IMR-90 (cell line): Measurements from ENCODE around the gene CCNB2. TPM values are rescaled to one million over a fixed set of nuclear protein-coding genes. Genes with fewer than 3 reads are reported as not detected.

Source experiments
- ATAC-seq: fragments of 200-7000 bp; cut with Tn5 transposase; 2 replicates; pipeline ENCODE4 v1.9.1; 2020; ENCODE audit warnings: low read depth, mild to moderate bottlenecking, moderate library complexity
- BruUV-seq: library from RNA; stranded (reverse); fragments of 400-500 nt; replicated peaks from 2 replicates; lab custom pipeline; 2021; lab: Mats Ljungman, UMichigan
- CTCF ChIA-PET: fragments of 300-600 bp; formaldehyde crosslinking; extraction: SDS; loops from one replicate; lab custom pipeline; 2021; ENCODE audit warnings: antibody characterized with exemption; lab: Yijun Ruan, JAX
- POLR2A ChIA-PET: fragments of 300-600 bp; sonication (Branson Sonifier 250); formaldehyde crosslinking; loops from one replicate; lab custom pipeline; 2022; ENCODE audit warnings: antibody characterized with exemption; ENCODE audit not compliant: unreplicated experiment; lab: Charles Lee
- DNase-seq: peaks from one replicate; pipeline ENCODE4 v3.0.0; 2013
- H2AFZ ChIP-seq: replicated peaks from 2 replicates; pipeline ENCODE3; 2013; ENCODE audit warnings: low read length, mild to moderate bottlenecking; ENCODE audit not compliant: poor library complexity
- H2AK5ac ChIP-seq: 2 replicates; pipeline ENCODE4 v1.6.1; 2013; ENCODE audit warnings: low read depth, low read length, inconsistent platforms
- H2AK9ac ChIP-seq: replicated peaks from 2 replicates; pipeline ENCODE3; 2013; ENCODE audit warnings: mild to moderate bottlenecking, low read depth, low read length, moderate library complexity; ENCODE audit not compliant: poor library complexity
- H2BK120ac ChIP-seq: 2 replicates; pipeline ENCODE4 v1.6.1; 2013; ENCODE audit warnings: low read depth, low read length, inconsistent platforms
- H2BK15ac ChIP-seq: 3 replicates; pipeline ENCODE4 v1.6.1; 2013; ENCODE audit warnings: low read depth, low read length, inconsistent platforms
- H2BK20ac ChIP-seq: 2 replicates; pipeline ENCODE4 v1.6.1; 2013; ENCODE audit warnings: low read depth, mild to moderate bottlenecking, inconsistent platforms, low read length, moderate library complexity
- H2BK5ac ChIP-seq: 2 replicates; pipeline ENCODE4 v1.6.1; 2013; ENCODE audit warnings: mild to moderate bottlenecking, low read depth, low read length, inconsistent platforms; ENCODE audit not compliant: poor library complexity, severe bottlenecking
- H3K14ac ChIP-seq: replicated peaks from 2 replicates; pipeline ENCODE4 v1.6.1; 2013; ENCODE audit warnings: low read depth, low read length, inconsistent platforms
- H3K18ac ChIP-seq: 2 replicates; pipeline ENCODE4 v1.6.1; 2013; ENCODE audit warnings: low read depth, low read length, control low read depth
- H3K23ac ChIP-seq: 2 replicates; pipeline ENCODE4 v1.6.1; 2013; ENCODE audit warnings: low read depth, low read length, inconsistent platforms
- H3K27ac ChIP-seq: 2 replicates; pipeline ENCODE4 v1.5.1; 2013; ENCODE audit warnings: mild to moderate bottlenecking, control low read depth, low read length; ENCODE audit not compliant: insufficient read depth
- H3K27me3 ChIP-seq: 2 replicates; pipeline ENCODE4 v1.6.1; 2013; ENCODE audit warnings: low read length; ENCODE audit not compliant: control insufficient read depth, insufficient read depth
- H3K36me3 ChIP-seq: 2 replicates; pipeline ENCODE4 v1.6.1; 2013; ENCODE audit warnings: low read length, mixed read lengths; ENCODE audit not compliant: control insufficient read depth, insufficient read depth
- H3K4ac ChIP-seq: 2 replicates; pipeline ENCODE4 v1.6.1; 2013; ENCODE audit warnings: low read depth, low read length, inconsistent platforms
- H3K4me1 ChIP-seq: 2 replicates; pipeline ENCODE4 v1.6.1; 2013; ENCODE audit warnings: low read length, mixed read lengths; ENCODE audit not compliant: control insufficient read depth, insufficient read depth
- H3K4me2 ChIP-seq: 2 replicates; pipeline ENCODE4 v1.6.1; 2013; ENCODE audit warnings: low read depth, mild to moderate bottlenecking, control low read depth, low read length, moderate library complexity
- H3K4me3 ChIP-seq: 2 replicates; pipeline ENCODE4 v1.5.1; 2013; ENCODE audit warnings: low read depth, mild to moderate bottlenecking, control low read depth, low read length, moderate library complexity; ENCODE audit not compliant: insufficient read depth
- H3K56ac ChIP-seq: 2 replicates; pipeline ENCODE4 v1.6.1; 2013; ENCODE audit warnings: low read length, inconsistent platforms; ENCODE audit not compliant: insufficient read depth; ENCODE audit errors: extremely low read depth
- H3K79me1 ChIP-seq, 2 experiments: 2 replicates each; pipeline ENCODE4 v1.6.1; 2013; ENCODE audit warnings: low read length in 2 of 2, inconsistent platforms in 1 of 2, low read depth in 1 of 2
- H3K9ac ChIP-seq: 2 replicates; pipeline ENCODE4 v1.6.1; 2013; ENCODE audit warnings: low read depth, low read length, control low read depth
- H3K9me1 ChIP-seq: 2 replicates; pipeline ENCODE4 v1.6.1; 2013; ENCODE audit warnings: low read length, inconsistent platforms; ENCODE audit not compliant: insufficient read depth
- H3K9me3 ChIP-seq: 2 replicates; pipeline ENCODE4 v1.6.1; 2013; ENCODE audit warnings: low read length; ENCODE audit not compliant: control insufficient read depth, insufficient read depth
- H4K20me1 ChIP-seq: 2 replicates; pipeline ENCODE4 v1.6.1; 2013; ENCODE audit warnings: low read length, inconsistent platforms; ENCODE audit not compliant: insufficient read depth
- H4K5ac ChIP-seq: 2 replicates; pipeline ENCODE4 v1.6.1; 2013; ENCODE audit warnings: mild to moderate bottlenecking, low read depth, low read length, control low read depth
- H4K8ac ChIP-seq, 2 experiments: 2 replicates each; pipeline ENCODE4 v1.6.1; 2013; ENCODE audit warnings: low read depth in 2 of 2, low read length in 2 of 2, control low read depth in 1 of 2, inconsistent platforms in 1 of 2
- H4K91ac ChIP-seq: 2 replicates; pipeline ENCODE4 v1.6.1; 2013; ENCODE audit warnings: low read depth, low read length, inconsistent platforms; ENCODE audit not compliant: insufficient read depth
- CEBPB ChIP-seq: IDR thresholded peaks from 2 replicates; pipeline ENCODE4 v1.6.1; 2012; ENCODE audit warnings: low read depth, low read length, improper control_type of control experiment
- MXI1 ChIP-seq: IDR thresholded peaks from 2 replicates; pipeline ENCODE4 v1.6.1; 2012; ENCODE audit warnings: low read depth, mild to moderate bottlenecking, low read length, moderate library complexity, borderline replicate concordance
- NFE2L2 ChIP-seq: fragments of 150-350 bp; IDR thresholded peaks from 2 replicates; pipeline ENCODE4 v1.6.1; 2016; ENCODE audit warnings: low read depth, mild to moderate bottlenecking, low read length
- SMC3 ChIP-seq: fragments of 150-350 bp; IDR thresholded peaks from 2 replicates; pipeline ENCODE4 v1.6.1; 2016; ENCODE audit warnings: low read depth, mild to moderate bottlenecking, antibody characterized with exemption, low read length, moderate library complexity
- WGBS, 2 experiments: methylation state at CpG; one replicate each; pipeline versions ENCODE4 v1.1.5 to v1.1.7; 2013; ENCODE audit warnings: missing lambda C conversion rate in 2 of 2; ENCODE audit not compliant: insufficient read length in 1 of 2; ENCODE audit errors: extremely low coverage in 2 of 2; 5-methylcytosine and 5-hydroxymethylcytosine counted together
- dilution Hi-C: fragments of 300-500 bp; cut with HindIII; formaldehyde crosslinking; loops from one replicate; pipeline ENCODE4 v1.14.3; 2018; ENCODE audit warnings: low sequenced_read_pairs; ENCODE audit not compliant: unreplicated experiment
- in situ Hi-C: fragments of 300-500 bp; cut with MboI; formaldehyde crosslinking; loops from 3 replicates; pipeline ENCODE4 v1.14.3; 2019; ENCODE audit warnings: low sequenced_read_pairs, inconsistent platforms, mixed read lengths
- intact Hi-C: fragments of 100-400 bp; cut with micrococcal nuclease; formaldehyde crosslinking; loops from 2 replicates; pipeline ENCODE4 v1.10.0; 2022
- polyA plus RNA-seq, 3 experiments: library from polyadenylated mRNA; depleted of rRNA; stranded (reverse); fragments of >200 nt; gene quantifications; 2 replicates each; pipeline ENCODE4 v1.2.3, GENCODE V29; 2012; ENCODE audit warnings: low replicate concordance in 1 of 3
- total RNA-seq: library from RNA; depleted of rRNA; stranded (reverse); fragments of >200 nt; gene quantifications from 2 replicates; pipeline ENCODE4 v1.2.3, GENCODE V29; 2012
- TF ChIP-seq, protein P1 (sequence below): conservative IDR thresholded peaks from 2 replicates; pipeline ENCODE4 v1.5.1; 2012; ENCODE audit warnings: mild to moderate bottlenecking, low read depth, low read length, improper control_type of control experiment

CCNB2 gene
- total and polyA plus RNA-seq, 2 of the 4 experiments (the other 2 are of a cell fraction) = 52.5 to 54.6 TPM

- TF ChIP-seq CEBPB = no peak
- TF ChIP-seq NFE2L2 = no peak
- TF ChIP-seq MXI1 = no peak
Observed at GRCh38 chr15:59171067-59171397, 66.1 kb downstream of the CCNB2 start (continued).

DNA sequence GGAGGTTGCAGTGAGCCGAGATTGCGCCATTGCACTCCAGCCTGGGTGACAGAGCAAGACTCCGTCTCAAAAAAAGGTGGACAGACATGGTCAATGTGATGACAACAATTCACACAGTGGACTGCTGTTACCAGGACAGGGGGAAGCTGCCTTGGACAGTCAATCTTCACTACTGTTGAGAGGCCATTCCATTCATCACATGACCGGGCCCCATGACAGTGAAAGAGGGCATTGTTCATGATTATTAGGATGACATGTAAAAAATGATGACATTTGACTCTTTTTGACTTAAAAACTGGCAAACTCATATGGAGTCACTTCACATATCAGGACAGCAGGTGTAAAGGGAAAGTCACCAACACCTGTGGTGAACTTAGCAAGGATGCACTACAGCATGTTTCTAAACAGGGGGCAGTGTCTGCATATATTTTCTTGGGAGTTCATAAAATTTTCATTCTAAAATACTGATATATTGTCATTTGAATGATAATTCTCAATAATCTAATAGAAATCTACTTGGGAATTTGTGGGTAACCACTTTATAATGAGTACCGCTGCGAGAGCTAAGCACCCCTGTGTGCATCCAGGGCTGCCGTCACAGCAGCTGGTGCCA is 67.4 kb downstream of the CCNB2 start:
- H2BK120ac ChIP-seq = no peak overlapping the region
- no CpG with 5 or more reads among the region's 7 CpGs for WGBS, 2 experiments
- H3K18ac ChIP-seq = no peak overlapping the region
- in situ Hi-C loops = loop anchor here (10.0 kb wide), 1 partner anchor 202 kb away; the partner anchor contains the start of gene MYO1E
- H3K4me1 ChIP-seq = peaks cover 26% of the 10 kb centered on the region
- H3K9me3 ChIP-seq = no peaks in the 10 kb centered on the region
- H3K36me3 ChIP-seq = peaks cover 11% of the 10 kb centered on the region
- H2AFZ ChIP-seq = no peak overlapping the region
- no TSS peak for BruUV-seq
- H2BK5ac ChIP-seq = no peak overlapping the region
- H3K14ac ChIP-seq = no peak overlapping the region
- H3K23ac ChIP-seq = no peak overlapping the region
- H2AK5ac ChIP-seq = no peak overlapping the region
- ChIA-PET CTCF (no interaction called here), POLR2A (no interaction called here)
- H3K4me2 ChIP-seq = no peak overlapping the region
- TF ChIP-seq SMC3 = no peak
- TF ChIP-seq, protein P1, sequence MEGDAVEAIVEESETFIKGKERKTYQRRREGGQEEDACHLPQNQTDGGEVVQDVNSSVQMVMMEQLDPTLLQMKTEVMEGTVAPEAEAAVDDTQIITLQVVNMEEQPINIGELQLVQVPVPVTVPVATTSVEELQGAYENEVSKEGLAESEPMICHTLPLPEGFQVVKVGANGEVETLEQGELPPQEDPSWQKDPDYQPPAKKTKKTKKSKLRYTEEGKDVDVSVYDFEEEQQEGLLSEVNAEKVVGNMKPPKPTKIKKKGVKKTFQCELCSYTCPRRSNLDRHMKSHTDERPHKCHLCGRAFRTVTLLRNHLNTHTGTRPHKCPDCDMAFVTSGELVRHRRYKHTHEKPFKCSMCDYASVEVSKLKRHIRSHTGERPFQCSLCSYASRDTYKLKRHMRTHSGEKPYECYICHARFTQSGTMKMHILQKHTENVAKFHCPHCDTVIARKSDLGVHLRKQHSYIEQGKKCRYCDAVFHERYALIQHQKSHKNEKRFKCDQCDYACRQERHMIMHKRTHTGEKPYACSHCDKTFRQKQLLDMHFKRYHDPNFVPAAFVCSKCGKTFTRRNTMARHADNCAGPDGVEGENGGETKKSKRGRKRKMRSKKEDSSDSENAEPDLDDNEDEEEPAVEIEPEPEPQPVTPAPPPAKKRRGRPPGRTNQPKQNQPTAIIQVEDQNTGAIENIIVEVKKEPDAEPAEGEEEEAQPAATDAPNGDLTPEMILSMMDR = 0 out of 2 replicates have a peak, but pooled peaks have one; percentile 13
- no peak overlapping the region for H3K4me3 ChIP-seq
- H4K5ac ChIP-seq = no peak overlapping the region
- no peak overlapping the region for H3K4ac ChIP-seq
- no peak overlapping the region for H3K56ac ChIP-seq
- no peak overlapping the region for H3K9ac ChIP-seq
- no peak overlapping the region for H3K27ac ChIP-seq
- no peak for ATAC-seq
- H3K9me1 ChIP-seq = peaks cover 13% of the 10 kb centered on the region
- no peak overlapping the region for H2BK20ac ChIP-seq
- intact Hi-C loops = no loop called here
- no peak overlapping the region for H4K8ac ChIP-seq
- H3K27me3 ChIP-seq = no peaks in the 10 kb centered on the region
- no peak overlapping the region for H2AK9ac ChIP-seq
- peaks cover 2 to 18% of the 10 kb centered on the region in 2 experiments; a peak in 1 of 4 replicates for H3K79me1 ChIP-seq
- H4K91ac ChIP-seq = no peak overlapping the region
- H2BK15ac ChIP-seq = no peak overlapping the region
- dilution Hi-C loops = no loop called here
- no peak for DNase-seq
- peaks cover 11% of the 10 kb centered on the region for H4K20me1 ChIP-seq
